ENCODE results near the gene LHFPL3. TPM values are rescaled to one million over a fixed set of nuclear protein-coding genes. Genes with fewer than 3 reads are reported as not detected.
"Not testable (repeated sequence)": the region's sequence is repeated elsewhere in the genome, so short reads cannot be mapped to it uniquely, and the experiment has no call there.

The LHFPL3 gene
- total RNA-seq, 4 donors from 2014 or later: not detected

- no peak for TF ChIP-seq POLR2A (IDR thresholded peaks at IDR 0.05)
- TF ChIP-seq CTCF (IDR thresholded peaks at IDR 0.05): no peak
Observed at GRCh38 chr7:104569751-104570150, 241.3 kb downstream of the LHFPL3 start.

GRCh38 chr7:104572554-104572953 lies 244.2 kb downstream of the LHFPL3 start:
- intact Hi-C loops (cut with DNase I): no loop called here
- no peak for DNase-seq

More at GRCh38 chr7:104569751-104570150, 241.3 kb downstream of the LHFPL3 start:
- Histone ChIP-seq H3K4me1 (no peaks in the 10 kb centered on the region), H3K27me3 (no peaks in the 10 kb centered on the region), H3K27ac (no peak overlapping the region), H3K4me3 (replicated peaks in 1 of 3) (no peak overlapping the region), H3K9me3 (no peaks in the 10 kb centered on the region), H3K36me3 (no peaks in the 10 kb centered on the region)
- WGBS, 2 donors: 76 to 77% methylated on average over 3 of the region's 3 CpGs
- intact Hi-C loops (cut with DNase I): no loop called here
- no peak for DNase-seq

GRCh38 chr7:104584620-104585019 lies 256.2 kb downstream of the LHFPL3 start:
- Histone ChIP-seq H3K4me3 (replicated peaks in 1 of 3) (no peak overlapping the region), H3K27ac (no peak overlapping the region), H3K36me3 (no peaks in the 10 kb centered on the region), H3K4me1 (no peaks in the 10 kb centered on the region), H3K9me3 (no peaks in the 10 kb centered on the region), H3K27me3 (no peaks in the 10 kb centered on the region)
- WGBS, 2 donors: 45 to 64% methylated on average over 3 of the region's 3 CpGs
- intact Hi-C loops (cut with DNase I): no loop called here
- no peak for DNase-seq
- no peak for TF ChIP-seq POLR2A (IDR thresholded peaks at IDR 0.05)
- TF ChIP-seq CTCF (IDR thresholded peaks at IDR 0.05): no peak

More at GRCh38 chr7:104572554-104572953, 244.2 kb downstream of the LHFPL3 start:
- TF ChIP-seq CTCF (IDR thresholded peaks at IDR 0.05) (no peak), POLR2A (IDR thresholded peaks at IDR 0.05) (no peak)
- no peak overlapping the region for H3K27ac ChIP-seq
- H3K27me3 ChIP-seq: no peaks in the 10 kb centered on the region
- H3K9me3 ChIP-seq: no peaks in the 10 kb centered on the region
- no peaks in the 10 kb centered on the region for H3K4me1 ChIP-seq
- H3K36me3 ChIP-seq: no peaks in the 10 kb centered on the region
- no peak overlapping the region for H3K4me3 ChIP-seq (replicated peaks in 1 of 3)

GRCh38 chr7:104595591-104595990 lies 267.2 kb downstream of the LHFPL3 start:
- H3K9me3 ChIP-seq; H3K27ac ChIP-seq; H3K36me3 ChIP-seq; H3K27me3 ChIP-seq; H3K4me3 ChIP-seq (replicated peaks in 1 of 3); DNase-seq; intact Hi-C loops (cut with DNase I); H3K4me1 ChIP-seq: not testable (repeated sequence)
- 77 to 78% methylated on average over 4 to 7 of the region's 7 CpGs for WGBS, 2 donors

- WGBS, 2 donors: 66 to 100% methylated on average over 3 to 5 of the region's 5 CpGs
- no peaks in the 10 kb centered on the region for H3K9me3 ChIP-seq
- TF ChIP-seq CTCF (IDR thresholded peaks at IDR 0.05) (no peak), POLR2A (IDR thresholded peaks at IDR 0.05) (no peak)
- no peaks in the 10 kb centered on the region for H3K36me3 ChIP-seq
- no peak for DNase-seq
- H3K4me1 ChIP-seq: no peaks in the 10 kb centered on the region
- no peaks in the 10 kb centered on the region for H3K27me3 ChIP-seq
- H3K4me3 ChIP-seq (replicated peaks in 1 of 3): no peak overlapping the region
- intact Hi-C loops (cut with DNase I): no loop called here
- no peak overlapping the region for H3K27ac ChIP-seq
Observed at GRCh38 chr7:104603957-104604356, 275.6 kb downstream of the LHFPL3 start.

- Histone ChIP-seq H3K36me3 (no peaks in the 10 kb centered on the region), H3K4me3 (replicated peaks in 1 of 3) (no peak overlapping the region), H3K4me1 (no peaks in the 10 kb centered on the region), H3K27ac (no peak overlapping the region), H3K9me3 (no peaks in the 10 kb centered on the region), H3K27me3 (no peaks in the 10 kb centered on the region)
- DNase-seq: no peak
- 38 to 53% methylated on average over 1 of the region's 1 CpG for WGBS, 2 donors
- TF ChIP-seq CTCF (IDR thresholded peaks at IDR 0.05) (no peak), POLR2A (IDR thresholded peaks at IDR 0.05) (no peak)
- intact Hi-C loops (cut with DNase I): no loop called here
Observed at GRCh38 chr7:104604706-104605105, 276.3 kb downstream of the LHFPL3 start.

Measured in thyroid gland (tissue), 4 donors.